Activated CD8-positive, alpha-beta memory T cell treated with anti-CD3 and anti-CD28 coated beads, Interleukin-2, amount 50 U/mL, for 24 hours (primary cell): ENCODE results near the gene HAS3.
A peak's percentile ranks its signal among the peaks of the same experiment; 100 is the strongest.
"Not testable (repeated sequence)": the region's sequence is repeated elsewhere in the genome, so short reads cannot be mapped to it uniquely, and the experiment has no call there.

Experiments used
- DNase-seq: peaks from one replicate; pipeline ENCODE4 v3.0.0-alpha.2; 2020; ENCODE audit errors: extremely low read depth

The HAS3 gene

DNA sequence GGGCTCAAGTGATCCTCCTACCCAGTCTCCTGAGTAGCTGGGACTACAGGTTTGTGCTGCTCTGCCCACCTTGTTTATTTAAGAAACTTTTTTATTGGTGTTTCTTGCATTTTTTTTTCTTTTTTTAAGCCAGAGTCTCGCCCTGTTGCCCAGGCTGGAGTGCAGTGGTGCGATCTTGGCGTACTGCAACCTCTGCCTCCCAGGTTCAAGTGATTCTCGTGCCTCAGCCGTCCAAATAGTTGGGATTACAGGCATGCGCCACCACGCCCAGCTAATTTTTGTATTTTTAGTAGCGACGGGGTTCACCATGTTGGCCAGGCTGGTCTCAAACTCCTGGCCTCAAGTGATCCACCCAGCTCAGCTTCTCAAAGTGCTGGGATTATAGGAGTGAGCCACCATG is 44.2 kb downstream of the HAS3 start:
- DNase-seq: not testable (repeated sequence)

- DNase-seq: peak; percentile 12
These were observed 44.9 kb downstream of the HAS3 start for GRCh38 chr16:69150146-69150865.

- DNase-seq: no peak
These were observed 51.7 kb downstream of the HAS3 start for GRCh38 chr16:69157196-69157595.

GRCh38 chr16:69160192-69160591 is 54.7 kb downstream of the HAS3 start:
- no peak for DNase-seq

- DNase-seq: no peak
These were observed 60.1 kb downstream of the HAS3 start for GRCh38 chr16:69165584-69165983.

GRCh38 chr16:69166221-69166833 is 60.9 kb downstream of the HAS3 start:
- DNase-seq: peak; percentile 58

GRCh38 chr16:69166946-69167930 is 61.8 kb downstream of the HAS3 start:
- DNase-seq: no peak
